ENCODE data around the gene KDM6B. TPM values are rescaled to one million over a fixed set of nuclear protein-coding genes. Genes with fewer than 3 reads are reported as not detected.

The KDM6B gene
- total RNA-seq, 1 experiment from 2014 or later, result 41.3 TPM

- ChIA-PET POLR2A (ENCODE audit: unreplicated experiment) (interaction anchor here (0.5 kb wide), 1 partner anchor 131 kb away, joined by 3 read pairs; no protein-coding TSS in a partner anchor), CTCF (no interaction called here)
- H3K79me2 ChIP-seq (ENCODE audit: low read depth), result peaks cover 23% of the 10 kb centered on the region
- H3K4me2 ChIP-seq, result peak overlapping the region; percentile 97
- H3K36me3 ChIP-seq (ENCODE audit: low read depth), result no peaks in the 10 kb centered on the region
- TF ChIP-seq CTCF (conservative IDR thresholded peaks at IDR 0.05) (no peak), EZH2 (IDR thresholded peaks at IDR 0.05; ENCODE audit: low read depth) (no peak)
- H3K9me3 ChIP-seq (ENCODE audit: insufficient read depth, low read depth), result no peaks in the 10 kb centered on the region
- H3K4me3 ChIP-seq, result peak overlapping the region; percentile 93
- peak overlapping the region; percentile 91 for H2AFZ ChIP-seq
- intact Hi-C loops (cut with micrococcal nuclease; ENCODE audit: unreplicated experiment), result loop anchor here (5.0 kb wide), 3 partner anchors 95 to 580 kb away; partner anchors contain the start of gene CLDN7
- no peaks in the 10 kb centered on the region for H3K27me3 ChIP-seq (ENCODE audit: insufficient read depth, low read depth)
- DNase-seq, result peak; percentile 58 to 91
- BruUV-seq (replicated peaks), result no TSS peak
- H3K27ac ChIP-seq, result peak overlapping the region; percentile 92
- peaks cover 28% of the 10 kb centered on the region for H3K4me1 ChIP-seq (replicated peaks; ENCODE audit: insufficient read depth)
- H3K9me2 ChIP-seq (ENCODE audit: insufficient read depth), result no peaks in the 10 kb centered on the region
- H3F3A ChIP-seq (ENCODE audit: insufficient read depth, low read depth), result peaks cover 45% of the 10 kb centered on the region; the same call in 1 of the 2 replicates
- H4K20me1 ChIP-seq (ENCODE audit: insufficient read depth), result peaks cover 10% of the 10 kb centered on the region
Measured at GRCh38 chr17:7841915-7842379, 7.9 kb downstream of the KDM6B start.

GRCh38 chr17:7842380-7843256, 8.6 kb downstream of the KDM6B start:
- Histone ChIP-seq H3K9me2 (ENCODE audit: insufficient read depth) (no peaks in the 10 kb centered on the region), H3K36me3 (ENCODE audit: low read depth) (no peaks in the 10 kb centered on the region), H3K9me3 (ENCODE audit: insufficient read depth, low read depth) (no peaks in the 10 kb centered on the region), H3K27me3 (ENCODE audit: insufficient read depth, low read depth) (no peaks in the 10 kb centered on the region), H3F3A (ENCODE audit: insufficient read depth, low read depth) (peaks cover 39% of the 10 kb centered on the region; the same call in 1 of the 2 replicates), H3K4me3 (peak overlapping the region; percentile 93), H4K20me1 (ENCODE audit: insufficient read depth) (peaks cover 10% of the 10 kb centered on the region), H2AFZ (no peak overlapping the region; the same call in 1 of the 2 replicates), H3K4me1 (replicated peaks; ENCODE audit: insufficient read depth) (peaks cover 21% of the 10 kb centered on the region), H3K27ac (peak overlapping the region; percentile 92), H3K4me2 (peak overlapping the region; percentile 97), H3K79me2 (ENCODE audit: low read depth) (peaks cover 23% of the 10 kb centered on the region)
- ChIA-PET POLR2A (ENCODE audit: unreplicated experiment) (interaction anchor here (0.5 to 0.6 kb wide), 3 partner anchors 70 to 159 kb away, joined by 4 to 8 read pairs (median 7); no protein-coding TSS in a partner anchor), CTCF (no interaction called here)
- DNase-seq, result peak; percentile 68
- intact Hi-C loops (cut with micrococcal nuclease; ENCODE audit: unreplicated experiment), result loop anchor here (5.0 kb wide), 3 partner anchors 95 to 580 kb away; partner anchors contain the start of gene CLDN7
- TF ChIP-seq CTCF (conservative IDR thresholded peaks at IDR 0.05), result no peak
- no peak for TF ChIP-seq EZH2 (IDR thresholded peaks at IDR 0.05; ENCODE audit: low read depth)
- TSS peak; percentile 30 for BruUV-seq (replicated peaks)

- Histone ChIP-seq H3K27me3 (ENCODE audit: insufficient read depth, low read depth) (no peaks in the 10 kb centered on the region), H2AFZ (no peak overlapping the region; the same call in 1 of the 2 replicates), H3F3A (ENCODE audit: insufficient read depth, low read depth) (peaks cover 39% of the 10 kb centered on the region; the same call in 1 of the 2 replicates), H3K36me3 (ENCODE audit: low read depth) (no peaks in the 10 kb centered on the region), H3K79me2 (ENCODE audit: low read depth) (peaks cover 23% of the 10 kb centered on the region), H3K4me2 (peak overlapping the region; percentile 97), H3K9me3 (ENCODE audit: insufficient read depth, low read depth) (no peaks in the 10 kb centered on the region), H3K9me2 (ENCODE audit: insufficient read depth) (no peaks in the 10 kb centered on the region), H3K4me1 (replicated peaks; ENCODE audit: insufficient read depth) (peaks cover 19% of the 10 kb centered on the region), H3K4me3 (peak overlapping the region; percentile 93), H3K27ac (peak overlapping the region; percentile 92), H4K20me1 (ENCODE audit: insufficient read depth) (peaks cover 10% of the 10 kb centered on the region)
- ChIA-PET CTCF (no interaction called here), POLR2A (ENCODE audit: unreplicated experiment) (interaction anchor here (0.5 to 0.6 kb wide), 2 partner anchors 70 to 160 kb away, joined by 4 to 7 read pairs; no protein-coding TSS in a partner anchor)
- no peak for TF ChIP-seq EZH2 (IDR thresholded peaks at IDR 0.05; ENCODE audit: low read depth)
- no peak for TF ChIP-seq CTCF (conservative IDR thresholded peaks at IDR 0.05)
- DNase-seq, result no peak
- BruUV-seq (replicated peaks), result TSS peak; percentile 31
- intact Hi-C loops (cut with micrococcal nuclease; ENCODE audit: unreplicated experiment), result loop anchor here (5.0 kb wide), 3 partner anchors 96 to 581 kb away; partner anchors contain the start of gene CLDN7
Measured at GRCh38 chr17:7843257-7843535, 9.2 kb downstream of the KDM6B start.

Data from PC-9 (cell line).